MCF 10A (cell line): Measurements from ENCODE around the gene SCUBE1. TPM values are rescaled to one million over a fixed set of nuclear protein-coding genes. Genes with fewer than 3 reads are reported as not detected.

Experiments used
- BruUV-seq: library from RNA; stranded (reverse); fragments of 400-500 nt; replicated peaks from 2 replicates; lab custom pipeline; 2021; lab: Mats Ljungman, UMichigan
- CTCF ChIA-PET: fragments of 300-600 bp; sonication (Branson Sonifier 250); formaldehyde crosslinking; extraction: SDS; loops from one replicate; lab custom pipeline; 2021; ENCODE audit warnings: antibody characterized with exemption, inconsistent platforms; lab: Yijun Ruan, JAX
- POLR2A ChIA-PET: fragments of 300-600, 350-650 bp; sonication (Branson Sonifier 250); formaldehyde crosslinking; extraction: SDS; loops from one replicate; lab custom pipeline; 2020; ENCODE audit warnings: antibody characterized with exemption, inconsistent platforms; lab: Yijun Ruan, JAX
- DNase-seq: peaks from one replicate; pipeline ENCODE4 v3.0.0-alpha.2; 2018; ENCODE audit not compliant: unreplicated experiment
- H3K27ac Mint-ChIP-seq: one replicate; pipeline ENCODE4 v1.8.0; 2022; ENCODE audit warnings: mild to moderate bottlenecking, low read depth, mixed read lengths; ENCODE audit not compliant: unreplicated experiment
- H3K27me3 Mint-ChIP-seq: one replicate; pipeline ENCODE4 v1.8.0; 2022; ENCODE audit warnings: mixed read lengths; ENCODE audit not compliant: insufficient read depth, unreplicated experiment
- H3K36me3 Mint-ChIP-seq: one replicate; pipeline ENCODE4 v1.8.0; 2022; ENCODE audit warnings: mild to moderate bottlenecking, moderate library complexity, mixed read lengths; ENCODE audit not compliant: insufficient read depth, unreplicated experiment
- H3K4me1 Mint-ChIP-seq: one replicate; pipeline ENCODE4 v1.8.0; 2022; ENCODE audit warnings: mixed read lengths; ENCODE audit not compliant: insufficient read depth, unreplicated experiment
- H3K4me3 Mint-ChIP-seq: one replicate; pipeline ENCODE4 v1.8.0; 2022; ENCODE audit warnings: mild to moderate bottlenecking, moderate library complexity, mixed read lengths; ENCODE audit not compliant: unreplicated experiment
- H3K9me3 Mint-ChIP-seq: one replicate; pipeline ENCODE4 v1.8.0; 2022; ENCODE audit warnings: mixed read lengths; ENCODE audit not compliant: unreplicated experiment
- intact Hi-C: fragments of 100-400 bp; cut with micrococcal nuclease; formaldehyde crosslinking; loops from 2 replicates; pipeline ENCODE4 v1.14.1; 2022
- total RNA-seq: library from RNA; stranded (reverse); gene quantifications from 2 replicates; pipeline ENCODE4 v1.2.3, GENCODE V29; 2022
- TF ChIP-seq, protein P1 (sequence below): fragments of 200-600 bp; IDR thresholded peaks from one replicate; pipeline ENCODE4 v1.8.0; 2022; ENCODE audit warnings: antibody characterized with exemption, mild to moderate bottlenecking; ENCODE audit not compliant: unreplicated experiment

The SCUBE1 gene
- total RNA-seq, 1 experiment from 2014 or later, result not detected

DNA sequence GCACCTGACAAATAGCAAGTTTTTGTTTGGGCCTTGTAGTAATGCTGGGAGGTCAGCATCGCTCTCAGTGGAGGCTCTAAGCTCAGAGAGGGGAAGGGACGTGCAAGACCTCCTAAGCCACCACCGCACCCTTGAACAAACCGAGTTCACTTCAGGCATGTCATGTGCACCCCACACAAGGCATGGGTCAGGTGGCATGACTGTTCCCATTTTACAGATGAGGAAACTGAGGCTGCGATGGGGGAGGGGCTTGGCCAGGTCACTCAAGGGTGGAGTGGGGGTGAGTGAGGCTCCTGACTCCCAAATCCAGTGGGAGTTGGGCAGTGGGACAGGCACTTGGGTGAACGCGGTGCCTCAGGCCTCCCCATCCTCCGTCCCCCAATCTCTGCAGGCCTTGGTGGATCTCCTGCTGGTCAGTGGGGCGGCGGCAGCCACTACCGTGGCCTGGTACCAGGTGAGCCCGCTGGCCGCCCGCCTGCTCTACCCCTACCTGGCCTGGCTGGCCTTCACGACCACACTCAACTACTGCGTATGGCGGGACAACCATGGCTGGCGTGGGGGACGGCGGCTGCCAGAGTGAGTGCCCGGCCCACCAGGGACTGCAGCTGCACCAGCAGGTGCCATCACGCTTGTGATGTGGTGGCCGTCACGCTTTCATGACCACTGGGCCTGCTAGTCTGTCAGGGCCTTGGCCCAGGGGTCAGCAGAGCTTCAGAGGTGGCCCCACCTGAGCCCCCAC is 180.6 kb downstream of the SCUBE1 start:
- no peak for DNase-seq
- BruUV-seq, result no TSS peak
- TF ChIP-seq, protein P1, sequence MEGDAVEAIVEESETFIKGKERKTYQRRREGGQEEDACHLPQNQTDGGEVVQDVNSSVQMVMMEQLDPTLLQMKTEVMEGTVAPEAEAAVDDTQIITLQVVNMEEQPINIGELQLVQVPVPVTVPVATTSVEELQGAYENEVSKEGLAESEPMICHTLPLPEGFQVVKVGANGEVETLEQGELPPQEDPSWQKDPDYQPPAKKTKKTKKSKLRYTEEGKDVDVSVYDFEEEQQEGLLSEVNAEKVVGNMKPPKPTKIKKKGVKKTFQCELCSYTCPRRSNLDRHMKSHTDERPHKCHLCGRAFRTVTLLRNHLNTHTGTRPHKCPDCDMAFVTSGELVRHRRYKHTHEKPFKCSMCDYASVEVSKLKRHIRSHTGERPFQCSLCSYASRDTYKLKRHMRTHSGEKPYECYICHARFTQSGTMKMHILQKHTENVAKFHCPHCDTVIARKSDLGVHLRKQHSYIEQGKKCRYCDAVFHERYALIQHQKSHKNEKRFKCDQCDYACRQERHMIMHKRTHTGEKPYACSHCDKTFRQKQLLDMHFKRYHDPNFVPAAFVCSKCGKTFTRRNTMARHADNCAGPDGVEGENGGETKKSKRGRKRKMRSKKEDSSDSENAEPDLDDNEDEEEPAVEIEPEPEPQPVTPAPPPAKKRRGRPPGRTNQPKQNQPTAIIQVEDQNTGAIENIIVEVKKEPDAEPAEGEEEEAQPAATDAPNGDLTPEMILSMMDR, result no peak
- no peaks in the 10 kb centered on the region for H3K27me3 Mint-ChIP-seq
- no peak overlapping the region for H3K4me3 Mint-ChIP-seq
- no peak overlapping the region for H3K27ac Mint-ChIP-seq
- CTCF ChIA-PET, result interaction anchor here (1.1 to 1.6 kb wide), 3 partner anchors 70 to 295 kb away, joined by 3 to 5 read pairs (median 3); no protein-coding TSS in a partner anchor
- POLR2A ChIA-PET, result interaction anchor here (0.6 to 2.7 kb wide), 6 partner anchors 10 to 802 kb away, joined by 3 to 33 read pairs (median 4); partner anchors contain the start of gene TTLL12
- intact Hi-C loops, result no loop called here
- H3K36me3 Mint-ChIP-seq, result peaks cover 48% of the 10 kb centered on the region
- H3K9me3 Mint-ChIP-seq, result no peaks in the 10 kb centered on the region
- peaks cover 21% of the 10 kb centered on the region for H3K4me1 Mint-ChIP-seq

- no TSS peak for BruUV-seq
- ChIA-PET POLR2A (no interaction called here), CTCF (interaction anchor here (0.6 to 1.6 kb wide), 3 partner anchors 8 to 775 kb away, joined by 3 to 5 read pairs (median 3); no protein-coding TSS in a partner anchor)
- Mint-ChIP-seq H3K36me3 (peaks cover 59% of the 10 kb centered on the region), H3K4me1 (peaks cover 25% of the 10 kb centered on the region), H3K27ac (no peak overlapping the region), H3K27me3 (no peaks in the 10 kb centered on the region), H3K9me3 (no peaks in the 10 kb centered on the region), H3K4me3 (no peak overlapping the region)
- TF ChIP-seq, protein P1, result no peak
- no peak for DNase-seq
- intact Hi-C loops, result no loop called here
These were observed 182.6 kb downstream of the SCUBE1 start for GRCh38 chr22:43160497-43161126.

DNA sequence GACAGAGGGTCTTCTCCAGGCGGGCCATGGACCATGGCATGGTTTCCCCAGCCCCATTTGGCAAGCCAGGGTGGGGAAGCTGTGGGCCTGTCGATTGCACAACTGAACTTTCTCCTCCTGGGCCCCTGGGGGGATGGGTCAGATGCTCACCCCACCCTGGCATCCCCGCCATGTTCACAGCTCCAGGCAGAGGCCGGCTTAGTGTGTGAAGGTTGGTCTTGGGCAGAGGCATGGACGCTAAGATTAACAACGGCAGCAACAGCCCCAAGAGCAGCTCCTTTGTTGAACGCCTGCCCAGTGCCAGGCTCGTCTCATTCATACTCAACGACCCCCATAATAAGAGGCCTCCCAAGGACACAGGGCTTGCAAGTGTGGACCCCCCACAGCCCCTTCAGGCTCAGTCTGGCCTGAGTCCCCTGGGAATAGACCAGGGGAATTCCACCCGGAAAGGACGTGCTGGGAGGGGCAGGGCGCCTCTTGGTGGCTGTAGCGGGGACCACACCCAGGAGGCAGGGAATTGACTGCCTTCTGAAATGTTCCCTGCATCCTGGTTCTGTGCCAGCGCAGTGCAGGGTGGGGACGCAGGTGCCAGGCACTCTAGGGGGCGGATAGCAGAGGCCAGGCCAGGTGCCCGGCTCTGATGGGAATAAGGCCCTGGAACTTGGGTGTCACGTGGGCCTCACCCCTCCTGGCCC is 183.5 kb downstream of the SCUBE1 start:
- Mint-ChIP-seq H3K27ac (no peak overlapping the region), H3K36me3 (peaks cover 69% of the 10 kb centered on the region), H3K9me3 (no peaks in the 10 kb centered on the region), H3K27me3 (no peaks in the 10 kb centered on the region), H3K4me3 (no peak overlapping the region), H3K4me1 (peaks cover 25% of the 10 kb centered on the region)
- POLR2A ChIA-PET, result interaction anchor here (0.6 to 1.2 kb wide), 3 partner anchors 9 to 219 kb away, joined by 3 to 4 read pairs (median 3); no protein-coding TSS in a partner anchor
- intact Hi-C loops, result no loop called here
- TF ChIP-seq, protein P1, result no peak
- no TSS peak for BruUV-seq
- CTCF ChIA-PET, result interaction anchor here (0.6 kb wide), 1 partner anchor 776 kb away, joined by 3 read pairs; no protein-coding TSS in a partner anchor
- no peak for DNase-seq
